HG03457 (cell line): ENCODE data around the gene UBXN11.

Source experiments
- ATAC-seq: cut with Tn5 transposase; IDR thresholded peaks from one replicate; pipeline ENCODE4 v1.9.1; 2021; ENCODE audit warnings: moderate number of reproducible peaks; ENCODE audit not compliant: unreplicated experiment

The UBXN11 gene

GRCh38 chr1:26287033-26287711 lies 19.3 kb downstream of the UBXN11 start:
- peak; percentile 35 for ATAC-seq

GRCh38 chr1:26286064-26286416 lies 20.4 kb downstream of the UBXN11 start:
- ATAC-seq = no peak

- ATAC-seq = no peak
Observed at GRCh38 chr1:26285366-26286063, 20.9 kb downstream of the UBXN11 start.

DNA sequence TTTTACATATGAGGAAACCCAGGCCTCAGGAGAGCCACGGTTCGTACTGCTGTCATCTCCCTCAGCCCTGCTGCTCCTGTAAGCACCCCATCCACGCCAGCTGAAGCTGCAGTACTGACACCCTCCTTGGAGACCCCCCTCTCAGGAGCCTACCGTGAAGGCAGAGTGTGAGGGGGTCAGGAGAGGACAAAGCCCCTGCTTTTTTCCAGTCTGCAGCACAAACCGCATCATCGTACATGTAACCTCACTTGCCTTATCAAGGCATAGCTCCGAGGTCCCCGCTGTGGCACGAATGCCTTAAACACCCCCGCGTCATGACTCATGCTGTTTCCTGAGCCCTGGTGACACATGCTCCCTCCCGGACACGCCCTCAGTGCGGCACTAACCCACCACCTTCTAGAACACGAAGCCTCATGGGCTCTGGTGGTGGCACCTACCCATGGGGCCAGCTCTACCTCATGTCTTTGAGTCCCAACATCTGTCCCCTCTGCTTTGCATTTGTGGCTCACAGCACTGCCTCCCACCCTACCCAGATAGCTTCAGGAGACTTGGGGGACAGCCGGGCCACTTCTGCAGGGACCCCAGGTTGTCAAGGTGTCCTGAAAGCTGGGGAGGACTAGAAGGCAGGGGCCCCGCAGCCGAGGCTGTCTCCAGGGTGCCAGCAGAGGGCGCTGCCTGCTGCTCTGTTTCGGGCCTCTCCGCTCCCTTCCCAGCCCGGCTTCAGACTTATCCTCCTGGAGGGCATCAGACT lies 21.7 kb downstream of the UBXN11 start:
- no peak for ATAC-seq

DNA sequence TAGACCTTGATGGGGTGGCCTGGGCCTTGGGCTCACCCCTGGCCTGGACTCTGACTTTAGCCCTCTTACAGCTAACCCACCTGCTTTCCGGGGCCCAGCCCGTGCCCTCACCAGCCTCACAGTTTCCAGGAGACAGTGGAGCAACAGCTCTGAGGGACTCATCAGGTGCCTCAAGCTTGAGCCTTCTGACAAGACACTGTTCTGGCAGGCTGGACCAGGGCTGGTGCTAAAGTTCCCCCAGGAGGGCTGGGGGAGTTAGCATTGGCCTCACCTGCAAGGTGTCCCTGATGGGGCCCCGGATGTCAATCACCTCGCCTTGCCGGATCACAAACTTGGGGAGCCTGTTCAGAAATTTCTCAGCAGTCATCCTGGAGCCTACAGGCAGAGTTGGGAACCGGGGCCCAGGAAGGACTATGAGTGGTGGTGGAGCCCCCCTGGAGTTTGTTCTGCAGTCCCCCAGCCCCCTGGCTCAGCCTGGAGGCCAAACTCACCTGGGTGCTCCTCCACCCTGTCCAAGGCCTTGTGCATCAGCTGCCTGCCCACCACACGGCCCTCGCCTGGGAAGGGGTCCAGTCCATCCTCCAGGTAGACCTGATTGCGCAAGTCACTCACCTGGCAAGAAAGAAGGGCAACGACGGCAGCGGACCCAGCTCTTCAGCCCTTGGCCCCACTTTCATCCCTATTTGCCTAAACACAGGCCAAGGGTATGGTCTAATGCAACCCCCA lies 22.4 kb downstream of the UBXN11 start:
- ATAC-seq = no peak

- ATAC-seq = no peak
Observed at GRCh38 chr1:26283279-26283853, 23.1 kb downstream of the UBXN11 start.

- no peak for ATAC-seq
Observed at GRCh38 chr1:26282401-26282918, 24.0 kb downstream of the UBXN11 start.

DNA sequence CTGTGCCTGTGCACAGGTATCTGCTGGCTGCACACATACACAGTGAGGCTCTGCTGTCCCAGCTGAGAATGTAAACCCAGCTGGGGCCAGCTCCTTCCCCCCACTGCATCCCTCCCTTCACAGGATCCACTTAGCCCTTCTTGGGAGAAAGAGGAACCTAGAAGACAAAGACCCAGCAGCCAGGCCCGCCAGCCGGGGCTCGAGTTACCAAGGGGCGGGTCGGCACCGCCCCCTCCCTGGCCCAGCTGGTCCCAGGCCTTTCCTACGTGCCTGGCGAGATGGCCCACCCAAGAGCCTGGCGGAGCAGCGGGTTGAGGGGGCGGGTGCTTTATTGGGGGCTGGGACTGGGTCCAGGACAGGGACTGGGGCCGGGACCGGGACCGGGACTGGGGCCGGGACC lies 24.5 kb downstream of the UBXN11 start:
- no peak for ATAC-seq

- no peak for ATAC-seq
Observed at GRCh38 chr1:26281091-26281958, 25.1 kb downstream of the UBXN11 start.

DNA sequence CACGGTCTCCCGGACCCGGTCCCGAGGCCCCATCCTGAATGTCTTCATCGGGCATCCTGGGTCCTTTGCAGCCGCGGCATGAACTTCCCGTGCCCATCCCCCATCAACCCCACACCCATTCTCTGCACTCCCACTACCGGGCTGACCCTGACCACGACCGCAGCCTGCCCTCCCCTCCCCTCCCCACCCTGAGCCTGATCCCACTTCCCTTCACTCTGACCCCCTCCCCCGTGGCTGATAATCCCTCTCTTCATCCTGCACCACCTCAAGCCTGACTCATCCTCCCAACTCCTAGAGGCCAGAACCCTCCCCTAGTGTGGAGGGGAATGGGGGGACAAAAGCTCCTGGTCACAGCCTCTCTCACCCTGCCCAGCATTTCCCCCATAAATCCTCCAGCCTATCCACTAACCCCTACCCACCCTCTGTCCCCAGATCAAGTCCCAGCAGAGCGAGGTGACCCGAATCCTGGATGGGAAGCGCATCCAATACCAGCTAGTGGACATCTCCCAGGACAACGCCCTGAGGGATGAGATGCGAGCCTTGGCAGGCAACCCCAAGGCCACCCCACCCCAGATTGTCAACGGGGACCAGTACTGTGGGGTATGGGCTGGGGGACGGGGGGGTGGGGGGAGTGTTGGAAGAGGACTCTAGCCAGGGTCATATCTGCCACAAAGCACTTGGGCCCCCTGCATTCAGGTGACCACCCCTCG lies 25.9 kb downstream of the UBXN11 start:
- no peak for ATAC-seq

DNA sequence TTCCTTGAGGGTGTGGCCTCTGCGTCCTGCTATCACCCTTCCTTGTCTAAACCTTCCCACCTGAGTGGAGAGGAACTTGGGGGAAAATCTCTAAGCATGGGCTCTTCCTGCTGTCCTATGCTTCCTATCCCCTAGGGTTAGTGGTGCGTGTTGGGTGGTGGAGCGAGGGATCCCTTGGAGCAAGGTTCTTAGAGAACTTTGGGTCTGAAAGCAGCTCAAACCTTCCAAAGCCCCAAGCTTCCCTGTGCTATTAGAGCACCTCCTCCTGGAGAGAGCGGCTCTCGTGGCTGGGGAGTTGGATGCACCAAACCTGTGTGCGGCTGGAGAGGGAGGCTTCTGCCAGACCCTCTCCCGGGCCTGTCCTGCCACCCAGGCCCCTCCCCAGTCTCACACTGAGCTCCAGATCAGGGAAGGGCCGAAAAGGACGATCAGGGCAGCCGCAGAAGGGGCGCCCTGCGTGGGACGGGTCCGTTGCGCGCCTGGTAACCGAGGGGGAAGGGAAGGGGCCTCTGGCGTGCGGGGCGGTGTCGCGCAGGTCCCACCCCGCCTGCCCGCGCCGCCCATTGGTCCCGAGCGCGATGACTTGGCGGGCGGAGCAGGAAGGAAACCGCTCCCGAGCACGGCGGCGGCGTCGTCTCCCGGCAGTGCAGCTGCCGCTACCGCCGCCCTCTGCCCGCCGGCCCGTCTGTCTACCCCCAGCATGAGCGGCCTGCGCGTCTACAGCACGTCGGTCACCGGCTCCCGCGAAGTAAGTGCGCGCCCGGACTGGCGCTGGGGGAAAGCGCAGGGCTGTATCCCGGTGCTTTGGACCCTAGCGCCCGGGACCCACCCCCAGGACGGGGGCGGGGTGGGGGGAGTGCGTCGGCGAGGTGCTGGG lies 26.7 kb downstream of the UBXN11 start, which contains the start of gene SH3BGRL3:
Gene SH3BGRL3, plus strand, starts transcription at position 631 of the 877 bp plus-strand sequence. Its CDS starts 70 bp downstream, at position 701.
- ATAC-seq = peak; percentile 36

GRCh38 chr1:26278724-26279455 lies 27.5 kb downstream of the UBXN11 start:
- ATAC-seq = no peak

DNA sequence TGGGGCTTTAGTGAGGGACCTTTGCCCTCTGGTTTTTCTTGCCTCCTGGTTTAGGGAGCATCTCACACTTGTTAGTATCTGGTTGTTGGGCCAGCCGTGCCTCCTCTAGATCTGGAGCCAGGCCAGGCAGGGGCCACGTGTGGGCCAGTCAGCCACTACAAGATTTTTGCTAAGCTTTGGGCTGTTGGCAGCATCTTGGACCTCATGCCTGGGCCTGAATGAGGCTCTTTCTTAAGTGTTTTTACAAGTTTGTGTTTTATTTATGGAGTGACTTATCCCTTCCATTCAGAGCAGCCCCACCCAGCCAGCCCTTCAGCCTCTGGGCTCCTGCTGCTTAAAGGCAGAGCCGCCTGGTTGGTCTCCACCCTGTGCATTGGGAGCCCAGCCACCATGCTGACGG lies 28.1 kb downstream of the UBXN11 start:
- no peak for ATAC-seq

- ATAC-seq = no peak
Observed at GRCh38 chr1:26277719-26278118, 28.7 kb downstream of the UBXN11 start.

DNA sequence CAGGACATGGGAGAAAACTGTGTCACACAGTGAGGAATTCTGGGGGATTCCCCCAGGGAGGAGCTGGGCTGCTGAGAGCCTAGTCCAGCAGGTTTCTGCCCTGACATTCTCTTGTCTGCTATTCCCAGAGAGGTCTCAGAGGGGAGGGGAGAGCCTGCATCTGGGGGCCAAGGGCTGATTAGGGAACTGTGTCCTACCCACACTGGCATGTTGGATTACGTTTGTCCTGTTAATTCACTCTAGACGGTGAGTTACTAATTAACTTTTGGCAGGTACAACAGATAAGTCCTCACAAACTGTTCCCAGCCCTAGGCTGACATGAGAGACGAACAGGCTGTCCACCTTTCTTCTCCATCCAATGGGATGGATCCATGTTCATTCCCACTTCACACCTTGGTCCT lies 29.2 kb downstream of the UBXN11 start:
- ATAC-seq = no peak

DNA sequence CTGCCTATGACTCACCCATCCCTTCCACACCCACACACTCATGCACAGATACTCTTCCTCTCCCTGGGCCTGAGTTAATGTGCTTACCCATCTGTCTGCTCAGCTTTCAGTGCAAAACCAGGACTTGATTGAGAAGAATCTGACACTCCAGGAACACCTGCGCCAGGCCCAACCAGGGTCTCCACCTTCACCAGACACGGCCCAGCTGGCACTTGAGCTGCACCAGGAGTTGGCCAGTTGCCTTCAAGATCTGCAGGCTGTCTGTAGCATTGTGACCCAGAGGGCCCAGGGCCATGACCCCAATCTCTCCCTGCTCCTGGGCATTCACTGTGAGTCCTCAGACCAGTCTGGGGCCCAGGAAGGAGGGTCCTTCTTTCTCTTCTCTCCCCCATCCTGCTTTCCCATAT lies 30.0 kb downstream of the UBXN11 start:
- ATAC-seq = no peak
